GM10266 (cell line): ENCODE results near the gene COX7A2L.
"Not testable (repeated sequence)": the region's sequence is repeated elsewhere in the genome, so short reads cannot be mapped to it uniquely, and the experiment has no call there.

Experiments used
- DNase-seq: peaks from one replicate; pipeline ENCODE4 v3.0.0; 2012; ENCODE audit errors: extremely low spot score
- TF ChIP-seq, protein P1 (sequence below): IDR thresholded peaks from 2 replicates; pipeline ENCODE4 v1.5.1; 2012; ENCODE audit warnings: mild to moderate bottlenecking, low read depth; ENCODE audit not compliant: control insufficient read depth, insufficient read depth; ENCODE audit errors: missing control alignments

The COX7A2L gene

DNA sequence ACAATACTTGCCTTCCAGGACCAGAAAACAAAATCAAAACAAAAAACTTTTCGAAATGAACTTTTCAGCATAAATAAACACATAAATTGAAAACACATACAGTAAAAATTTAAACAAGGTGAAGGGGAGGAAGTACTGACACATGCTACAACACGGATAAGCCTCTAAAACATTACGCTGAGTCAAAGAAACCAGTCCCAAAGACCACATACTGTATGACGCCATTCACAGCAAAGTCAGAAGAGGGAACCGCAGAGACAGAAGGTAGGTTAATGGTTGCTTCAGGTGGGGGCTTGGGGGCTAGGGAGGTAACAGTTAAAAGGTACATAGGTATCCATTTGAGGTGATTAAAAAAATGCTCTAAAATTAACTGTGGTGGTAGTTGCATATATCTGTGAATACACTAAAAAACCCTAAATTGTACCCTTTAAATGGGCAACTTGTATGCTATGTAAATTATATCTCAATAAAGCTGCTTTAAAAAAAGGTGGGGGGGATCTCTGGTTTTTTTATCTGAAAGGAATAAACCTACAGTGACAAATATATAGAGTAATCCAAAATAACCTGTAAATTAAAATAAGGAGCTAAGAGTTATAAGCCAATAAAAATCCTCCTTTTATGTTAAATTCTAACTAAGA is 7.1 kb downstream of the COX7A2L start:
- no peak for DNase-seq
- TF ChIP-seq, protein P1, sequence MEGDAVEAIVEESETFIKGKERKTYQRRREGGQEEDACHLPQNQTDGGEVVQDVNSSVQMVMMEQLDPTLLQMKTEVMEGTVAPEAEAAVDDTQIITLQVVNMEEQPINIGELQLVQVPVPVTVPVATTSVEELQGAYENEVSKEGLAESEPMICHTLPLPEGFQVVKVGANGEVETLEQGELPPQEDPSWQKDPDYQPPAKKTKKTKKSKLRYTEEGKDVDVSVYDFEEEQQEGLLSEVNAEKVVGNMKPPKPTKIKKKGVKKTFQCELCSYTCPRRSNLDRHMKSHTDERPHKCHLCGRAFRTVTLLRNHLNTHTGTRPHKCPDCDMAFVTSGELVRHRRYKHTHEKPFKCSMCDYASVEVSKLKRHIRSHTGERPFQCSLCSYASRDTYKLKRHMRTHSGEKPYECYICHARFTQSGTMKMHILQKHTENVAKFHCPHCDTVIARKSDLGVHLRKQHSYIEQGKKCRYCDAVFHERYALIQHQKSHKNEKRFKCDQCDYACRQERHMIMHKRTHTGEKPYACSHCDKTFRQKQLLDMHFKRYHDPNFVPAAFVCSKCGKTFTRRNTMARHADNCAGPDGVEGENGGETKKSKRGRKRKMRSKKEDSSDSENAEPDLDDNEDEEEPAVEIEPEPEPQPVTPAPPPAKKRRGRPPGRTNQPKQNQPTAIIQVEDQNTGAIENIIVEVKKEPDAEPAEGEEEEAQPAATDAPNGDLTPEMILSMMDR: no peak

DNA sequence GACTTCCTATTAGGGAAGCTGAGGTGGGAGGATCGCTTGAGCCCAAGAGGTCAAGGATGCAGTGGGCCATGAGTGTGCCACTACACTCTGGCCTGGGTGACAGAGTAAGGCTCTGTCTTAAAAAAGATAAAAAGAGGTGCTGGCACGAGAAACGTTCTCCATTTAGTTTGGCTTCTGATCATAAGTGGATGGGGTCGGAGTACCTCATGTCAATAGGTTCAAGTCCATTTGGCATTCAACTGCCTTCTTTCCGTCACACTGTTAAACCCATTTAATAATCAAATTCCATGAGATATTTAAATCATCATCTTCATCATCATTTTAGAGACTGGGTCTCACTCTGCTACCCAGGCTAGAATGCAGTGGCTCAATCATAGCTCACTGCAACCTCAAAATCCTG is 9.2 kb downstream of the COX7A2L start:
- TF ChIP-seq, protein P1: no peak
- DNase-seq: no peak

DNA sequence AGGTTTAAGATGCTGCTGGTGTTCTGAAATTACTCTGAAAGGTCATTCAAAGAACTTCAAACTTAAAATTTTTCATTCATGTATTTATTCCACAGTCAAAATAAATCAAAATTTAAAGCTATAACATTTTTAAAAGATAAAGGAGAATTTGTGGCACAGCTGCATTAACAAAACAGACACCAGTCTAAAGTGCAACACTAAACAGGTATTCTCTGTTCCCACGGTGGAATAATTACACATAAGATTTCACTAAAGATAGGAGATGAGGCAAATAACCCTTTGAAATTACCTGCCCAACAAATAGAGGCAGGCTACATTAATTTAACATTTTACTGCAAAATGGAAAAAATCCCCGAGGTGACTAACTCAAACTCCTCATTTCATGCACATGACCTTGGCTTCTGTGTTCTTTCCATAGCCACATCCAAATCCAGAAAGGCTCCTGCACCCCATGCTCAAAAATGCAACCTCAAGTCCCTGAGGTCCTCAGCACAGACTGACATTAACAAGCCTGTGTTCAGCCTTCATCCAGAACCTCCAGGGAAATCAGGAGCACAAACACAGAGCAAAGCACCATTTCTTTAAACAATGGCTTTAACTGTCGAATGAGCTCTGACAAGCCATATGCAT is 10.5 kb downstream of the COX7A2L start:
- TF ChIP-seq, protein P1: no peak
- DNase-seq: no peak

DNA sequence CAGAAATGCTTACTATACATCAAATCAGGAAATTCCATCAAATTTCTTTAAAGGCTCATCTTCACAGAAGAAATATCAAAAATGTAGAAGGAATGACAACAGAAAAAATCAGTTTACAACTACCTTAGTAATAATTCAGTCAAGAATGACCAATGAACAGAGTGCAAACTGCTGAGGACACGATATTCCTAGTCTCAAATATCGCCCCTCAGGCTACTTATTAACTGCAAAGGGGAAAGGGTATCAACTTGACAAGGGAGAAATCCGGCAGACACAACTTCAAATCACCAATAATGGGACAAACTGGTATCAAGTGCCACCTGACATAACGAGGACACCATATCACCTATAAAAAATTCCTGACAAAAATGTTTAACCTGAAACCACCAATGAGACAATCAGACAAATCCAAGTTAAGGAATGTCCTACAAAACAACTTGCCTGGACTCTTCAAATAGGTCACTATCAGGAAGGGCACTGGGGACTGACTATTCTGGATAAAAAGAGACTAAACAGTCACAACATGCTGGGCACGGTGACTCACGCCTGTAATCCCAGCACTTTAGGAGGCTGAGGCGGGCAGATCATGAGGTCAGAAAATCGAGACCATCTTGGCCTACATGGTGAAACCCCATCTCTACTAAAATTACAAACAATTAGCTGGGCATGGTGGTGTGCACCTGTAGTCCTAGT is 12.8 kb downstream of the COX7A2L start:
- TF ChIP-seq, protein P1: no peak
- DNase-seq: no peak

DNA sequence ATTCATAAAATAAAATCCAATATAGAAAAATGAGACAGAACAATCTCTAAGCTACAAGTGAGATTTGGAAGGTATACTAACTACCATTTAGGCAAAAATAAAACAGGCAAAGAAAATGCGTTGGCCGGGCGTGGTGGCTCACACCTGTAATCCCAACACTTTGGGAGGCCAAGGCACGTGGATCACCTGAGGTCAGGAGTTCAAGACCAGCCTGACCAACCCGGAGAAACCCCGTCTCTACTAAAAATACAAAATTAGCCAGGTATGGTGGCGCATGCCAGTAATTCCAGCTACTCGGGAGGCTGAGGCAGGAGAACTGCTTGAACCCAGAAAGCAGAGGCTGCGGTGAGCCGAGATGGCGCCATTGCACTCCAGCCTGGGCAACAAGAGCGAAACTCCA is 13.5 kb downstream of the COX7A2L start:
- not testable (repeated sequence) for DNase-seq

DNA sequence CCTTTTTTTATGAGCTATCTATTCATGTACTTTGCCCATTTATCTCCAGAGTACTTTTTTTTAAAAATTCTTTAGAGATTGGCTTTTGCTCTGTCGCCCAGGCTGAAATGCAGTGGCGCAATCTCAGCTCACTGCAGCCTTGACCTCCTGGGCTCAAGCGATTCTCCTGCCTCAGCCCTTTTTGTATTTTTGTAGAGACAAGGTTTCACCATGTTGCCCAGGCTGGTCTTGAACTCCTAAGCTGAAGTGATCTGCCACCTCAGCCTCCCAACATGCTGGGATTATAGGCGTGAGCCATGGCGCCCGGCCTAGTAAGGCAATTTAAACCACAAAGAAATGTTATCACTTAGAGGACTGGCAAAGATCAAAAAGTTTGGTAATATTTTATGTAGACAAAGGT is 14.2 kb downstream of the COX7A2L start:
- DNase-seq: not testable (repeated sequence)

DNA sequence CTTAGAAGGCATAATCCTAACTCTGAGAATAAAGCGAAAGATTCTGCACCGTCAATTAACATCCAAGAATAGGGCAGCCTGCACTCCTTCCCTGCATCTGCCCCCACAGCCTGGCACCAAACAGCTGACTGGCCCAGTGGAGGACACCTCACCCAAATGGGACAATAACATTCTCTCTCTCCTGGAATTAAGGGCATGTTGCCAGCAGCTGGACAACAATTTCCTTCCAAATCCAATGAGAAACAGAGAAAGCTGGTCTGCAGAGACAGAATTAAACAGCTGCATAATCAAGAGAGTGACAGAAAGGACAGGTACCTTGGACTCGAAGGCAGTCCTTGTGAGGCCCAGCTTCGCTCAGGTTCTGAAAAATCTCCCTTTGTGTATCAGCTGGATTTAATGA is 15.0 kb downstream of the COX7A2L start:
- TF ChIP-seq, protein P1: no peak
- no peak for DNase-seq

DNA sequence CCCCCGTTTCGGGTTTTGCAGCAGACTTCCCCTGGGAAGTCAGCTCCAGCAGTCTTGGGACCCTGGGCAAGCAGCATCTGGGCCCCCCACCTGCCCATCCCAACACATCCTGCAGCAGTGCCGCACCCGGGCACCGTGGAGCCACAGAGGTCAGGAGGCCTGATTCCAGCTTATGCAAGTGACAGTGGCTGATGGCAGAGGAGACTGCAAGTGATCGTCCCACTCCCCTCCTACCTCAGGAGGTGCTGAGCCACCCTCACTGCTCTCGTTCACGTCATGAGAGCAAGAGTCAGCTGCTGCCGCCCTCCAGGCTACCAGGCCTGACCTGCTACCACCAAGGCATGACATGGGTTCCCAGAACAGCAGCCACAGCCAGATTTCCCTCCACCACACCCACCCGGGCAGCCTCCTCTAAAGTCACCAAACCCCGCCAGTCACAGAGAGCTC is 18.2 kb downstream of the COX7A2L start:
- no peak for DNase-seq
- TF ChIP-seq, protein P1: no peak
